SU-DHL-6 (cell line): ENCODE measurements around the gene ZFAND3.

Experiments
- H2AFZ ChIP-seq: fragments of 200-600 bp; sonication (generic); 2 replicates; pipeline ENCODE4 v1.6.1; 2014; ENCODE audit warnings: low read depth, mild to moderate bottlenecking, moderate library complexity, mixed read lengths, antibody characterized with exemption, low read length; ENCODE audit not compliant: severe bottlenecking
- H3F3A ChIP-seq: fragments of 200-600 bp; shearing (Covaris generic); 2 replicates; pipeline ENCODE4 v1.6.0; 2016; ENCODE audit warnings: antibody characterized with exemption, mild to moderate bottlenecking; ENCODE audit not compliant: insufficient read depth
- H3K27ac ChIP-seq: fragments of 200-600 bp; sonication (generic); 2 replicates; pipeline ENCODE4 v1.5.1; 2016; ENCODE audit warnings: low read depth, mild to moderate bottlenecking, low read length, moderate library complexity, mixed read lengths
- H3K27me3 ChIP-seq: fragments of 200-600 bp; sonication (generic), shearing (Covaris generic); 2 replicates; pipeline ENCODE4 v1.6.0; 2014; ENCODE audit warnings: mild to moderate bottlenecking, low read length
- H3K36me3 ChIP-seq: fragments of 200-600 bp; sonication (generic); 2 replicates; pipeline ENCODE4 v1.6.1; 2014; ENCODE audit warnings: mild to moderate bottlenecking, low read length, mixed read lengths
- H3K4me2 ChIP-seq: fragments of 300-600, 200-600 bp; shearing (Covaris generic), sonication (generic); 2 replicates; pipeline ENCODE4 v1.6.0; 2014; ENCODE audit warnings: low read length, low read depth, mild to moderate bottlenecking; ENCODE audit not compliant: poor library complexity, severe bottlenecking
- H3K4me3 ChIP-seq: fragments of 200-600 bp; sonication (generic); 2 replicates; pipeline ENCODE4 v1.5.1; 2014; ENCODE audit warnings: antibody characterized with exemption, low read length, mild to moderate bottlenecking, mixed read lengths; ENCODE audit not compliant: insufficient read depth, poor library complexity, severe bottlenecking
- H3K79me2 ChIP-seq: fragments of 200-600 bp; sonication (generic); 2 replicates; pipeline ENCODE4 v1.6.1; 2014; ENCODE audit warnings: mild to moderate bottlenecking, low read length, moderate library complexity; ENCODE audit not compliant: insufficient read depth
- H3K9ac ChIP-seq: fragments of 200-600 bp; sonication (generic); 2 replicates; pipeline ENCODE4 v1.7.0; 2014; ENCODE audit warnings: mild to moderate bottlenecking, low read length
- H3K9me2 ChIP-seq: fragments of 200-600 bp; sonication (generic); replicated peaks from 2 replicates; pipeline ENCODE4 v1.6.1; 2014; ENCODE audit warnings: low read length; ENCODE audit not compliant: insufficient read depth
- H3K9me3 ChIP-seq: fragments of 200-600 bp; sonication (generic); 2 replicates; pipeline ENCODE4 v1.6.1; 2014; ENCODE audit warnings: low read length, mixed read lengths; ENCODE audit not compliant: insufficient read depth
- H4K20me1 ChIP-seq: fragments of 200-600 bp; sonication (generic); 2 replicates; pipeline ENCODE4 v1.6.1; 2014; ENCODE audit warnings: low read depth, mild to moderate bottlenecking, antibody characterized with exemption, low read length, moderate library complexity, mixed read lengths
- EZH2phosphoT487 ChIP-seq: fragments of 200-600 bp; sonication (generic), shearing (Covaris generic); conservative IDR thresholded peaks from 2 replicates; pipeline ENCODE4 v1.6.1; 2018; ENCODE audit warnings: mild to moderate bottlenecking, antibody characterized with exemption, low read length, moderate library complexity, mixed read lengths
- TF ChIP-seq, protein P1 (sequence below): fragments of 200-600 bp; sonication (generic); IDR thresholded peaks from one replicate; pipeline ENCODE4 v1.5.1; 2017; ENCODE audit warnings: antibody characterized with exemption, mild to moderate bottlenecking, low read length, moderate library complexity; ENCODE audit not compliant: insufficient read depth, poor library complexity, severe bottlenecking

Gene ZFAND3

GRCh38 chr6:38173909-38174308, 354.4 kb downstream of the ZFAND3 start:
- H3K27ac ChIP-seq: no peak overlapping the region
- H3F3A ChIP-seq: no peaks in the 10 kb centered on the region
- no peaks in the 10 kb centered on the region for H3K9me3 ChIP-seq
- no peaks in the 10 kb centered on the region for H3K9me2 ChIP-seq
- no peaks in the 10 kb centered on the region for H3K79me2 ChIP-seq
- H3K4me3 ChIP-seq: no peak overlapping the region
- no peaks in the 10 kb centered on the region for H3K36me3 ChIP-seq
- H3K4me2 ChIP-seq: no peak overlapping the region
- no peak overlapping the region for H3K9ac ChIP-seq
- H3K27me3 ChIP-seq: no peaks in the 10 kb centered on the region
- no peaks in the 10 kb centered on the region for H4K20me1 ChIP-seq
- H2AFZ ChIP-seq: no peak overlapping the region
- TF ChIP-seq EZH2phosphoT487: no peak
- TF ChIP-seq, protein P1, sequence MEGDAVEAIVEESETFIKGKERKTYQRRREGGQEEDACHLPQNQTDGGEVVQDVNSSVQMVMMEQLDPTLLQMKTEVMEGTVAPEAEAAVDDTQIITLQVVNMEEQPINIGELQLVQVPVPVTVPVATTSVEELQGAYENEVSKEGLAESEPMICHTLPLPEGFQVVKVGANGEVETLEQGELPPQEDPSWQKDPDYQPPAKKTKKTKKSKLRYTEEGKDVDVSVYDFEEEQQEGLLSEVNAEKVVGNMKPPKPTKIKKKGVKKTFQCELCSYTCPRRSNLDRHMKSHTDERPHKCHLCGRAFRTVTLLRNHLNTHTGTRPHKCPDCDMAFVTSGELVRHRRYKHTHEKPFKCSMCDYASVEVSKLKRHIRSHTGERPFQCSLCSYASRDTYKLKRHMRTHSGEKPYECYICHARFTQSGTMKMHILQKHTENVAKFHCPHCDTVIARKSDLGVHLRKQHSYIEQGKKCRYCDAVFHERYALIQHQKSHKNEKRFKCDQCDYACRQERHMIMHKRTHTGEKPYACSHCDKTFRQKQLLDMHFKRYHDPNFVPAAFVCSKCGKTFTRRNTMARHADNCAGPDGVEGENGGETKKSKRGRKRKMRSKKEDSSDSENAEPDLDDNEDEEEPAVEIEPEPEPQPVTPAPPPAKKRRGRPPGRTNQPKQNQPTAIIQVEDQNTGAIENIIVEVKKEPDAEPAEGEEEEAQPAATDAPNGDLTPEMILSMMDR: no peak

DNA sequence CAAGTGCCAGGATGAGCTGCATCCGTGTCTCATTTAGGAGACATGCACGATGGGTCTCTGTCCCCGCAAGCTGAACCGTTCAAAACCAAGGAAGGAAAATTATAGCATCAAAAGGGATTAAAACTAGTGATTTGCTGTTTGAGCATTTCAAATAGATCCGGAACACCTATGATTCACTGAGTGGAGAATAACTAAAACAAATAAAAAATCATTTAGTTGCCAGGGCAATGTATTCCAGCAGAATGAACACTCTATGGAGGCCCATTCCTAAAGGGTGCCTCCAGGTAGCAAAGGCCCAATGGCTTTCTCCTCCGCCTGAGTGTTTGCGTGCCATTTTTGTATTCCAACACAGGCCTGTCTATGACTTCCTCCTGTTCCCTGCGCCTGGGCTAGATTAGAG, 354.8 kb downstream of the ZFAND3 start:
- no peaks in the 10 kb centered on the region for H3K36me3 ChIP-seq
- no peak overlapping the region for H3K9ac ChIP-seq
- H3K27me3 ChIP-seq: no peaks in the 10 kb centered on the region
- H2AFZ ChIP-seq: no peak overlapping the region
- no peaks in the 10 kb centered on the region for H3F3A ChIP-seq
- no peak overlapping the region for H3K4me2 ChIP-seq
- H4K20me1 ChIP-seq: no peaks in the 10 kb centered on the region
- TF ChIP-seq EZH2phosphoT487: no peak
- TF ChIP-seq, protein P1: no peak
- H3K9me3 ChIP-seq: no peaks in the 10 kb centered on the region
- H3K4me3 ChIP-seq: no peak overlapping the region
- H3K79me2 ChIP-seq: no peaks in the 10 kb centered on the region
- no peak overlapping the region for H3K27ac ChIP-seq
- H3K9me2 ChIP-seq: no peaks in the 10 kb centered on the region

DNA sequence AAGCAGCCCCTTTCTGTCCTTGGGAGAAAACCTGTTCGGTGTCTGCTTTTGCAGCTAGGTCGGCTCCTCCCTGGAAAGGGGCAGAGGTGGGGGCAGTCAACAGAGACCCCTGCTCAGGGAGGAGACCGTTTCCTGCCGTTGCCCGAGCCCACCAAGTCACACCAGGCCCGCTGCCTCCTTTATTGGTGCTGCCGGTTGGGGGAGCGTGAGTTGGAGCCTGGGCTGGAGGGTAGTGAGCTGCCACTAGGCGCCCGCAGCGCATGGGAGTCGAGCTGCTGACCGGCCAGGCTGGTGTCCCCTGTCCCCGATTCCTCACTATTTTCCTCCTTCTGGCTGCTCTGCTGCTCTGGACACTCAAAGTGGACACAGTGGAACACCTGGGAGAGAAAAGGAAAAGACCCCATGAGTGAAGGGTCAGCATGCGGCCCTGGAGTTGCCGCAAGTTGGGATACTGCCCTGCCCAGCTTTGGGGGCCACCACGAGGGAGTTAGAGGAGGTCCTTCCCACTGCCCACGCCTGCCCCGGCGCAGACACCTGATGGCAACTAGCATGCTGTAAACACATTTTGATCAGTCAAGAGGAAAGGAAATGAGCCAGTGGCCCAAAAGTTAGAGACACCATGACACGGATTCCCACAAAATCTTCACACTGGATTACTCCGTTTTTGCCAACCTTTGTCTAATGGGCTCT, 355.4 kb downstream of the ZFAND3 start:
- Histone ChIP-seq H3K36me3 (no peaks in the 10 kb centered on the region), H3F3A (no peaks in the 10 kb centered on the region), H3K4me3 (no peak overlapping the region), H3K9me3 (no peaks in the 10 kb centered on the region), H3K9ac (no peak overlapping the region), H3K9me2 (no peaks in the 10 kb centered on the region), H3K27ac (no peak overlapping the region), H2AFZ (no peak overlapping the region), H3K27me3 (no peaks in the 10 kb centered on the region), H3K4me2 (no peak overlapping the region), H3K79me2 (no peaks in the 10 kb centered on the region), H4K20me1 (no peaks in the 10 kb centered on the region)
- TF ChIP-seq, protein P1: no peak
- TF ChIP-seq EZH2phosphoT487: no peak
